Stimulated activated naive CD8-positive, alpha-beta T cell treated with anti-CD3 and anti-CD28 coated beads, Interleukin-15, amount 100 ng/mL, for 72 hours (primary cell): Measurements from ENCODE around the gene DNAL1.

ENCODE experiments used
- ATAC-seq: fragments of 150-1000 bp; cut with Tn5 transposase; 2 replicates; pipeline ENCODE4 v1.10.0; 2021; ENCODE audit warnings: mild to moderate bottlenecking, moderate library complexity
- DNase-seq, 2 donors: peaks; one replicate each; pipeline ENCODE4 v3.0.0; 2021 to 2022
- H3K27ac Mint-ChIP-seq, 2 donors: one replicate each; pipeline ENCODE4 v1.8.0; 2022; ENCODE audit warnings: mild to moderate bottlenecking in 2 of 2, mixed read lengths in 2 of 2, moderate library complexity in 2 of 2
- H3K27me3 Mint-ChIP-seq: one replicate; pipeline ENCODE4 v1.8.0; 2022; ENCODE audit warnings: mixed read lengths
- H3K4me1 Mint-ChIP-seq: one replicate; pipeline ENCODE4 v1.8.0; 2022; ENCODE audit warnings: mild to moderate bottlenecking, mixed read lengths
- H3K4me3 Mint-ChIP-seq, 2 donors: one replicate each; pipeline ENCODE4 v1.8.0; 2022; ENCODE audit warnings: mild to moderate bottlenecking in 2 of 2, mixed read lengths in 2 of 2, moderate library complexity in 1 of 2
- H3K9me3 Mint-ChIP-seq, 2 donors: one replicate each; pipeline ENCODE4 v1.8.0; 2022; ENCODE audit warnings: mixed read lengths in 2 of 2

DNAL1 gene

GRCh38 chr14:73723406-73723796 is 78.6 kb downstream of the DNAL1 start:
- peak overlapping the region; percentile 52 to 92 for H3K27ac Mint-ChIP-seq
- no peak for DNase-seq
- no peak overlapping the region for H3K4me3 Mint-ChIP-seq
- no peak for ATAC-seq
- no peaks in the 10 kb centered on the region for H3K9me3 Mint-ChIP-seq
- peaks cover 21% of the 10 kb centered on the region for H3K4me1 Mint-ChIP-seq
- H3K27me3 Mint-ChIP-seq, result no peaks in the 10 kb centered on the region

- Mint-ChIP-seq H3K27ac (peak overlapping the region; percentile 42 to 92), H3K27me3 (no peaks in the 10 kb centered on the region), H3K4me3 (no peak overlapping the region), H3K9me3 (no peaks in the 10 kb centered on the region), H3K4me1 (peaks cover 26% of the 10 kb centered on the region)
- DNase-seq, result no peak
- no peak for ATAC-seq
These were observed 79.2 kb downstream of the DNAL1 start for GRCh38 chr14:73723797-73724661.

GRCh38 chr14:73724696-73725095 is 79.9 kb downstream of the DNAL1 start:
- H3K4me3 Mint-ChIP-seq, result no peak overlapping the region
- ATAC-seq, result no peak
- no peaks in the 10 kb centered on the region for H3K27me3 Mint-ChIP-seq
- H3K4me1 Mint-ChIP-seq, result peaks cover 33% of the 10 kb centered on the region
- peak overlapping the region; percentile 72 to 77 for H3K27ac Mint-ChIP-seq
- no peaks in the 10 kb centered on the region for H3K9me3 Mint-ChIP-seq
- no peak for DNase-seq

- DNase-seq, result no peak
- no peaks in the 10 kb centered on the region for H3K27me3 Mint-ChIP-seq
- no peak overlapping the region for H3K4me3 Mint-ChIP-seq
- H3K27ac Mint-ChIP-seq, result peak overlapping the region; percentile 72 to 93
- peaks cover 40% of the 10 kb centered on the region for H3K4me1 Mint-ChIP-seq
- no peak for ATAC-seq
- no peaks in the 10 kb centered on the region for H3K9me3 Mint-ChIP-seq
These were observed 80.6 kb downstream of the DNAL1 start for GRCh38 chr14:73725116-73726024.

- ATAC-seq (no peak), DNase-seq (no peak)
- H3K4me1 Mint-ChIP-seq, result peaks cover 41% of the 10 kb centered on the region
- no peaks in the 10 kb centered on the region for H3K27me3 Mint-ChIP-seq
- H3K9me3 Mint-ChIP-seq, result no peaks in the 10 kb centered on the region
- peak overlapping the region; percentile 74 to 93 for H3K27ac Mint-ChIP-seq
- no peak overlapping the region for H3K4me3 Mint-ChIP-seq
These were observed 81.5 kb downstream of the DNAL1 start for GRCh38 chr14:73726025-73726961.

- no peaks in the 10 kb centered on the region for H3K9me3 Mint-ChIP-seq
- no peak for ATAC-seq
- no peak overlapping the region for H3K4me3 Mint-ChIP-seq
These were observed 82.4 kb downstream of the DNAL1 start for GRCh38 chr14:73727166-73727565.

GRCh38 chr14:73728717-73729330 is 84.0 kb downstream of the DNAL1 start:
- Mint-ChIP-seq H3K9me3 (no peaks in the 10 kb centered on the region), H3K27me3 (no peaks in the 10 kb centered on the region), H3K4me3 (no peak overlapping the region), H3K4me1 (peaks cover 40% of the 10 kb centered on the region), H3K27ac (peak overlapping the region; percentile 92 to 93)
- ATAC-seq (peak; percentile 94), DNase-seq (peak; percentile 82 to 84)

More at GRCh38 chr14:73727166-73727565, 82.4 kb downstream of the DNAL1 start:
- Mint-ChIP-seq H3K27ac (peak overlapping the region in 1 of 2 donors; percentile 15), H3K27me3 (no peaks in the 10 kb centered on the region), H3K4me1 (peaks cover 45% of the 10 kb centered on the region)
- no peak for DNase-seq

- no peak for ATAC-seq
- no peaks in the 10 kb centered on the region for H3K27me3 Mint-ChIP-seq
- H3K27ac Mint-ChIP-seq, result peak overlapping the region; percentile 76 to 86
- H3K4me3 Mint-ChIP-seq, result no peak overlapping the region
- no peak for DNase-seq
- no peaks in the 10 kb centered on the region for H3K9me3 Mint-ChIP-seq
- H3K4me1 Mint-ChIP-seq, result peaks cover 35% of the 10 kb centered on the region
These were observed 84.9 kb downstream of the DNAL1 start for GRCh38 chr14:73729556-73730265.

GRCh38 chr14:73731111-73731510 is 86.3 kb downstream of the DNAL1 start:
- DNase-seq (no peak), ATAC-seq (no peak)
- peaks cover 30% of the 10 kb centered on the region for H3K4me1 Mint-ChIP-seq
- H3K27me3 Mint-ChIP-seq, result no peaks in the 10 kb centered on the region
- H3K4me3 Mint-ChIP-seq, result no peak overlapping the region
- H3K27ac Mint-ChIP-seq, result peak overlapping the region in 1 of 2 donors; percentile 52
- H3K9me3 Mint-ChIP-seq, result no peaks in the 10 kb centered on the region

GRCh38 chr14:73732006-73732405 is 87.2 kb downstream of the DNAL1 start:
- no peak for DNase-seq
- no peak overlapping the region for H3K4me3 Mint-ChIP-seq
- no peak for ATAC-seq
- peaks cover 32% of the 10 kb centered on the region for H3K4me1 Mint-ChIP-seq
- H3K27me3 Mint-ChIP-seq, result no peaks in the 10 kb centered on the region
- H3K27ac Mint-ChIP-seq, result peak overlapping the region; percentile 52 to 59
- no peaks in the 10 kb centered on the region for H3K9me3 Mint-ChIP-seq

GRCh38 chr14:73736842-73737241 is 92.1 kb downstream of the DNAL1 start:
- H3K9me3 Mint-ChIP-seq, result no peaks in the 10 kb centered on the region
- ATAC-seq (no peak), DNase-seq (no peak)
- H3K27me3 Mint-ChIP-seq, result no peaks in the 10 kb centered on the region
- H3K27ac Mint-ChIP-seq, result peak overlapping the region in 1 of 2 donors; percentile 65
- no peak overlapping the region for H3K4me3 Mint-ChIP-seq
- peaks cover 45% of the 10 kb centered on the region for H3K4me1 Mint-ChIP-seq

- Mint-ChIP-seq H3K4me3 (no peak overlapping the region), H3K9me3 (no peaks in the 10 kb centered on the region), H3K27me3 (no peaks in the 10 kb centered on the region), H3K4me1 (peaks cover 59% of the 10 kb centered on the region), H3K27ac (peak overlapping the region in 1 of 2 donors; percentile 78)
- no peak for DNase-seq
- no peak for ATAC-seq
These were observed 93.9 kb downstream of the DNAL1 start for GRCh38 chr14:73738518-73739173.

GRCh38 chr14:73739174-73739898 is 94.5 kb downstream of the DNAL1 start:
- Mint-ChIP-seq H3K9me3 (no peaks in the 10 kb centered on the region), H3K27me3 (no peaks in the 10 kb centered on the region), H3K27ac (peak overlapping the region in 1 of 2 donors; percentile 19), H3K4me3 (no peak overlapping the region), H3K4me1 (peaks cover 66% of the 10 kb centered on the region)
- DNase-seq (no peak), ATAC-seq (no peak)
